ENCODE measurements around the gene ASB13.
"Not testable (repeated sequence)": the region's sequence is repeated elsewhere in the genome, so short reads cannot be mapped to it uniquely, and the experiment has no call there.

Gene ASB13

GRCh38 chr10:5595095-5595494, 71.3 kb downstream of the ASB13 start:
- no peak for TF ChIP-seq ZNF274 (IDR thresholded peaks at IDR 0.05; ENCODE audit: low read depth, low read length)
- H3K4me3 ChIP-seq (ENCODE audit: low read length) = no peak overlapping the region

GRCh38 chr10:5594271-5595049, 71.9 kb downstream of the ASB13 start:
- TF ChIP-seq ZNF274 (IDR thresholded peaks at IDR 0.05; ENCODE audit: low read depth, low read length) = no peak
- H3K4me3 ChIP-seq (ENCODE audit: low read length) = no peak overlapping the region

- H3K4me3 ChIP-seq (ENCODE audit: low read length) = not testable (repeated sequence)
Measured at GRCh38 chr10:5593347-5593746, 73.0 kb downstream of the ASB13 start.

GRCh38 chr10:5592070-5592469, 74.3 kb downstream of the ASB13 start:
- H3K4me3 ChIP-seq (ENCODE audit: low read length) = no peak overlapping the region
- no peak for TF ChIP-seq ZNF274 (IDR thresholded peaks at IDR 0.05; ENCODE audit: low read depth, low read length)

- TF ChIP-seq ZNF274 (IDR thresholded peaks at IDR 0.05; ENCODE audit: low read depth, low read length) = no peak
- H3K4me3 ChIP-seq (ENCODE audit: low read length) = no peak overlapping the region
Measured at GRCh38 chr10:5591336-5591824, 75.0 kb downstream of the ASB13 start.

- H3K4me3 ChIP-seq (ENCODE audit: low read length) = no peak overlapping the region
- no peak for TF ChIP-seq ZNF274 (IDR thresholded peaks at IDR 0.05; ENCODE audit: low read depth, low read length)
Measured at GRCh38 chr10:5590816-5591215, 75.6 kb downstream of the ASB13 start.

GRCh38 chr10:5589661-5590511, 76.5 kb downstream of the ASB13 start:
- no peak overlapping the region for H3K4me3 ChIP-seq (ENCODE audit: low read length)
- no peak for TF ChIP-seq ZNF274 (IDR thresholded peaks at IDR 0.05; ENCODE audit: low read depth, low read length)

GRCh38 chr10:5589011-5589660, 77.3 kb downstream of the ASB13 start:
- no peak for TF ChIP-seq ZNF274 (IDR thresholded peaks at IDR 0.05; ENCODE audit: low read depth, low read length)

More at GRCh38 chr10:5589011-5589660, 77.3 kb downstream of the ASB13 start:
- H3K4me3 ChIP-seq (ENCODE audit: low read length) = no peak overlapping the region
